GM10248 (cell line): Measurements from ENCODE around the gene SH3GL2.

Source experiments
- CTCF ChIA-PET: fragments of 300-600 bp; sonication (Branson Sonifier 250); formaldehyde crosslinking; extraction: SDS; loops from one replicate; lab custom pipeline; 2021; ENCODE audit warnings: antibody characterized with exemption; lab: Yijun Ruan, JAX
- POLR2A ChIA-PET: fragments of 350-650 bp; sonication (Branson Sonifier 250); formaldehyde crosslinking; extraction: SDS; loops from one replicate; lab custom pipeline; 2020; ENCODE audit warnings: antibody characterized with exemption; lab: Yijun Ruan, JAX
- DNase-seq: peaks from one replicate; pipeline ENCODE4 v3.0.0; 2012; ENCODE audit errors: extremely low spot score
- TF ChIP-seq, protein P1 (sequence below): IDR thresholded peaks from 2 replicates; pipeline ENCODE4 v1.5.1; 2012; ENCODE audit warnings: mild to moderate bottlenecking, low read depth; ENCODE audit errors: extremely low read depth, missing control alignments, control extremely low read depth

The SH3GL2 gene

DNA sequence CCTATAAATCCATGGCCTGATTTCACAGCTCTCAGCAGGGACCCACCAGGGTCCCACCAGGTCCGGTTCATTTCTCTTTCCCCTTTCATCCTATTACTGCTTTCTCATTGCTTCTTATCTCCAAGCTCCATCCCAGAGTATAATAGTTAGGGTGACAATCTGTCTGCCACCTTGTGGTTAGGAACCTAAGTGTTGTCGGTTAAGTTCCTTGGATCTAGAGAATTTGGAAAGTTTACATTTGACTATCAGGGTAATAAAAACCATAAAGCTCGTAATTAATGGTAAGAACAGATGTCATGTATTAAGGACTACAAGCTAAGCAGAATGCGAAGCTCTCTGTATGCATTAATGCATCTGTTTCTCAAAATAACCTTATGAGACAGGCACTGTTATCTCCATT, 259.1 kb downstream of the SH3GL2 start:
- TF ChIP-seq, protein P1, sequence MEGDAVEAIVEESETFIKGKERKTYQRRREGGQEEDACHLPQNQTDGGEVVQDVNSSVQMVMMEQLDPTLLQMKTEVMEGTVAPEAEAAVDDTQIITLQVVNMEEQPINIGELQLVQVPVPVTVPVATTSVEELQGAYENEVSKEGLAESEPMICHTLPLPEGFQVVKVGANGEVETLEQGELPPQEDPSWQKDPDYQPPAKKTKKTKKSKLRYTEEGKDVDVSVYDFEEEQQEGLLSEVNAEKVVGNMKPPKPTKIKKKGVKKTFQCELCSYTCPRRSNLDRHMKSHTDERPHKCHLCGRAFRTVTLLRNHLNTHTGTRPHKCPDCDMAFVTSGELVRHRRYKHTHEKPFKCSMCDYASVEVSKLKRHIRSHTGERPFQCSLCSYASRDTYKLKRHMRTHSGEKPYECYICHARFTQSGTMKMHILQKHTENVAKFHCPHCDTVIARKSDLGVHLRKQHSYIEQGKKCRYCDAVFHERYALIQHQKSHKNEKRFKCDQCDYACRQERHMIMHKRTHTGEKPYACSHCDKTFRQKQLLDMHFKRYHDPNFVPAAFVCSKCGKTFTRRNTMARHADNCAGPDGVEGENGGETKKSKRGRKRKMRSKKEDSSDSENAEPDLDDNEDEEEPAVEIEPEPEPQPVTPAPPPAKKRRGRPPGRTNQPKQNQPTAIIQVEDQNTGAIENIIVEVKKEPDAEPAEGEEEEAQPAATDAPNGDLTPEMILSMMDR, result no peak
- no peak for DNase-seq
- CTCF ChIA-PET, result interaction anchor here (1.3 kb wide), 1 partner anchor 27 kb away, joined by 5 read pairs; no protein-coding TSS in a partner anchor
- POLR2A ChIA-PET, result no interaction called here

DNA sequence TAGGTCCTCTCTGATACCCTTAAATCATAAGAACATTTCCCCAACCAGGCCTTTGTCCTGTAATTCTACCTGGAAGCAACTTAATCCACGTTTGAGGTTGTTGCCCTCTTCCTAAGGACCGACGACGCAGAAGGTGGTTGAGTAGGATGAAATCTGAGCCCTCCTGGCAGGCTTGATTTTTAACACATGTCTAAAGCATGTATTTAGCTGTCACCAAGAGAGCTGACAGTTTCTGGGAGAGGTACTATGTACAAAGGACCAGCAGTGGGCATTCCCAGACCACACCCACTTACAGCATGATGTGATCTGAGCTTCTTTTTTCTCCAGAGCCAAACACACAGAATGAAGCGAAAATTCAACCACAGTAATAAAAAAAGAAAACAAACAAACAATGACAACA, 260.9 kb downstream of the SH3GL2 start:
- DNase-seq, result no peak
- CTCF ChIA-PET, result no interaction called here
- POLR2A ChIA-PET, result no interaction called here
- TF ChIP-seq, protein P1, result no peak

GRCh38 chr9:17843236-17843635, 264.4 kb downstream of the SH3GL2 start:
- no peak for DNase-seq
- CTCF ChIA-PET, result interaction anchor here (1.0 to 1.4 kb wide), 2 partner anchors 10 to 32 kb away, joined by 4 to 5 read pairs; no protein-coding TSS in a partner anchor
- POLR2A ChIA-PET, result no interaction called here
- TF ChIP-seq, protein P1, result no peak
